GM23338 (cell line): ENCODE results near the gene CLPSL2. TPM values are rescaled to one million over a fixed set of nuclear protein-coding genes. Genes with fewer than 3 reads are reported as not detected.

Experiments
- ATAC-seq: fragments of 200-7000 bp; cut with Tn5 transposase; 3 replicates; pipeline ENCODE4 v1.9.1; 2020
- DNase-seq: peaks from one replicate; pipeline ENCODE4 v3.0.0-alpha.2; 2015; ENCODE audit warnings: low spot score
- H2AFZ ChIP-seq: fragments of 200-600 bp; sonication (generic); 2 replicates; pipeline ENCODE4 v1.8.0; 2016; ENCODE audit warnings: antibody characterized with exemption, mild to moderate bottlenecking, moderate library complexity
- H3F3A ChIP-seq: fragments of 200-600 bp; sonication (generic); replicated peaks from 2 replicates; pipeline ENCODE4 v1.8.0; 2017; ENCODE audit warnings: antibody characterized with exemption, mixed run types, low read depth
- H3K27ac ChIP-seq: fragments of 200-600 bp; sonication (generic); 2 replicates; pipeline ENCODE4 v1.6.1; 2016; ENCODE audit warnings: low read depth
- H3K27me3 ChIP-seq: fragments of 200-600 bp; sonication (generic); 2 replicates; pipeline ENCODE4 v1.8.0; 2016; ENCODE audit warnings: mild to moderate bottlenecking, mixed run types, moderate library complexity; ENCODE audit not compliant: insufficient read depth
- H3K36me3 ChIP-seq: fragments of 200-600 bp; sonication (generic); 2 replicates; pipeline ENCODE4 v1.8.0; 2016; ENCODE audit warnings: mild to moderate bottlenecking; ENCODE audit not compliant: insufficient read depth
- H3K4me1 ChIP-seq: fragments of 200-600 bp; sonication (generic); 2 replicates; pipeline ENCODE4 v1.8.0; 2016; ENCODE audit warnings: mild to moderate bottlenecking, moderate library complexity; ENCODE audit not compliant: insufficient read depth
- H3K4me2 ChIP-seq: fragments of 200-600 bp; sonication (generic); 2 replicates; pipeline ENCODE4 v1.7.1; 2017; ENCODE audit warnings: mixed run types
- H3K4me3 ChIP-seq: fragments of 200-600 bp; sonication (generic); 2 replicates; pipeline ENCODE4 v1.6.1; 2016; ENCODE audit warnings: mixed run types
- H3K79me2 ChIP-seq: fragments of 200-600 bp; sonication (generic); replicated peaks from 2 replicates; pipeline ENCODE4 v1.8.0; 2017; ENCODE audit warnings: mild to moderate bottlenecking; ENCODE audit not compliant: insufficient read depth
- H3K9me2 ChIP-seq: fragments of 200-600 bp; sonication (generic); 2 replicates; pipeline ENCODE4 v1.8.0; 2017; ENCODE audit not compliant: insufficient read depth
- H4K20me1 ChIP-seq: fragments of 200-600 bp; sonication (generic); replicated peaks from 2 replicates; pipeline ENCODE4 v1.8.0; 2017; ENCODE audit warnings: mild to moderate bottlenecking; ENCODE audit not compliant: insufficient read depth
- H3K27ac Mint-ChIP-seq: 2 replicates; pipeline ENCODE4 v1.8.0; 2020; ENCODE audit warnings: inconsistent platforms, mild to moderate bottlenecking, moderate library complexity, mixed read lengths
- H3K27me3 Mint-ChIP-seq: 3 replicates; pipeline ENCODE4 v1.8.0; 2022; ENCODE audit warnings: low read depth, mild to moderate bottlenecking, moderate library complexity, mixed read lengths, inconsistent platforms; ENCODE audit not compliant: insufficient read depth, poor library complexity
- H3K36me3 Mint-ChIP-seq: 3 replicates; pipeline ENCODE4 v1.8.0; 2021; ENCODE audit warnings: low read depth, mild to moderate bottlenecking, inconsistent platforms, moderate library complexity, mixed read lengths
- H3K4me1 Mint-ChIP-seq: 3 replicates; pipeline ENCODE4 v1.8.0; 2020; ENCODE audit warnings: mild to moderate bottlenecking, inconsistent platforms, mixed read lengths
- H3K4me3 Mint-ChIP-seq: 3 replicates; pipeline ENCODE4 v1.8.0; 2021; ENCODE audit warnings: moderate library complexity, mild to moderate bottlenecking, inconsistent platforms, mixed read lengths
- H3K9me3 Mint-ChIP-seq: 3 replicates; pipeline ENCODE4 v1.8.0; 2020; ENCODE audit warnings: moderate library complexity, mild to moderate bottlenecking, inconsistent platforms, mixed read lengths
- CREB1 ChIP-seq: fragments of 250-450 bp; sonication (Bioruptor Pico); IDR thresholded peaks from 2 replicates; pipeline ENCODE4 v1.5.0; 2020; ENCODE audit warnings: low read depth, mild to moderate bottlenecking, moderate library complexity
- CTCF ChIP-seq, 2 experiments: fragments of 200-600 bp in 1 of 2; sonication (generic) in 1 of 2; conservative IDR thresholded peaks; 2 replicates each; pipeline versions ENCODE4 v1.5.1 to v1.6.1; 2016 to 2017; ENCODE audit warnings: antibody characterized with exemption in 2 of 2, low read depth in 2 of 2, mild to moderate bottlenecking in 2 of 2, moderate library complexity in 1 of 2
- ETS1 ChIP-seq: IDR thresholded peaks from 2 replicates; pipeline ENCODE4 v1.6.1; 2016; ENCODE audit warnings: antibody characterized with exemption
- EZH2phosphoT487 ChIP-seq: fragments of 200-600 bp; sonication (generic); IDR thresholded peaks from one replicate; pipeline ENCODE4 v1.8.1; 2018; ENCODE audit warnings: antibody characterized with exemption; ENCODE audit not compliant: unreplicated experiment
- JUNB ChIP-seq: IDR thresholded peaks from one replicate; pipeline ENCODE4 v1.6.1; 2016; ENCODE audit warnings: antibody characterized with exemption; ENCODE audit not compliant: unreplicated experiment
- NANOG ChIP-seq: IDR thresholded peaks from 2 replicates; pipeline ENCODE4 v1.6.1; 2016; ENCODE audit warnings: antibody characterized with exemption, borderline replicate concordance
- POLR2AphosphoS5 ChIP-seq: IDR thresholded peaks from 2 replicates; pipeline ENCODE4 v1.6.1; 2016; ENCODE audit warnings: antibody characterized with exemption, low read depth
- REST ChIP-seq: IDR thresholded peaks from one replicate; pipeline ENCODE4 v1.6.1; 2018; ENCODE audit warnings: antibody characterized with exemption; ENCODE audit not compliant: unreplicated experiment
- STAT1 ChIP-seq: IDR thresholded peaks from one replicate; pipeline ENCODE4 v1.6.1; 2016; ENCODE audit warnings: antibody characterized with exemption; ENCODE audit not compliant: unreplicated experiment
- ZNF114 ChIP-seq: fragments of 250-450 bp; sonication (Bioruptor Pico); IDR thresholded peaks from 2 replicates; pipeline ENCODE4 v1.5.0; 2020; ENCODE audit warnings: mild to moderate bottlenecking, moderate library complexity
- ZNF331 ChIP-seq: fragments of 250-450 bp; sonication (Bioruptor Pico); IDR thresholded peaks from 2 replicates; pipeline ENCODE4 v1.5.0; 2020; ENCODE audit warnings: low read depth, mild to moderate bottlenecking, moderate library complexity
- polyA plus RNA-seq: library from polyadenylated mRNA; unstranded; fragments of >200 nt; fragmentation: Nextera tagmentation; extraction: Ambion mirVana; gene quantifications from 2 replicates; pipeline ENCODE4 v1.2.1, GENCODE V29; 2016
- total RNA-seq: library from RNA; depleted of rRNA; stranded (reverse); fragments of >200 nt; shearing (Covaris generic); gene quantifications from 2 replicates; pipeline ENCODE4 v1.2.3, GENCODE V29; 2014

CLPSL2 gene
- total and polyA plus RNA-seq, 2 experiments from 2014 or later = 2.9 to 3.1 TPM

GRCh38 chr6:35784200-35784599 is 7.8 kb downstream of the CLPSL2 start (continued):
- no peak for TF ChIP-seq JUNB
- TF ChIP-seq CTCF (conservative IDR thresholded peaks at IDR 0.05; ENCODE audit: low read depth in 2 of 2) = no peak
- no peak for TF ChIP-seq EZH2phosphoT487
- TF ChIP-seq ZNF331 (CRISPR knock-in tag) = no peak
- no peak for TF ChIP-seq ZNF114 (CRISPR knock-in tag)
- no peak for TF ChIP-seq ETS1

GRCh38 chr6:35786272-35786671 is 9.9 kb downstream of the CLPSL2 start:
- Mint-ChIP-seq H3K27ac (no peak overlapping the region), H3K36me3 (no peaks in the 10 kb centered on the region), H3K27me3 (peaks cover 2% of the 10 kb centered on the region), H3K9me3 (no peaks in the 10 kb centered on the region; the same call in 2 of the 3 replicates), H3K4me3 (no peak overlapping the region), H3K4me1 (peaks cover 13% of the 10 kb centered on the region)
- Histone ChIP-seq H3K27me3 (no peaks in the 10 kb centered on the region), H3K4me2 (no peak overlapping the region), H3K4me1 (peaks cover 6% of the 10 kb centered on the region; the same call in 1 of the 2 replicates), H3K79me2 (no peaks in the 10 kb centered on the region), H3K9me2 (no peaks in the 10 kb centered on the region; the same call in 1 of the 2 replicates), H2AFZ (no peak overlapping the region), H3K27ac (no peak overlapping the region), H3K36me3 (no peaks in the 10 kb centered on the region), H3F3A (peaks cover 2% of the 10 kb centered on the region; the same call in 1 of the 2 replicates), H4K20me1 (no peaks in the 10 kb centered on the region), H3K4me3 (no peak overlapping the region)
- no peak for ATAC-seq
- DNase-seq = no peak
- TF ChIP-seq POLR2AphosphoS5 = no peak
- TF ChIP-seq ZNF114 (CRISPR knock-in tag) = no peak
- no peak for TF ChIP-seq JUNB
- no peak for TF ChIP-seq CREB1 (CRISPR knock-in tag)
- TF ChIP-seq CTCF (conservative IDR thresholded peaks at IDR 0.05; ENCODE audit: low read depth in 2 of 2) = no peak
- TF ChIP-seq REST = no peak
- no peak for TF ChIP-seq STAT1
- TF ChIP-seq NANOG = no peak
